Measurements from ENCODE around the gene NBAS.

NBAS gene

DNA sequence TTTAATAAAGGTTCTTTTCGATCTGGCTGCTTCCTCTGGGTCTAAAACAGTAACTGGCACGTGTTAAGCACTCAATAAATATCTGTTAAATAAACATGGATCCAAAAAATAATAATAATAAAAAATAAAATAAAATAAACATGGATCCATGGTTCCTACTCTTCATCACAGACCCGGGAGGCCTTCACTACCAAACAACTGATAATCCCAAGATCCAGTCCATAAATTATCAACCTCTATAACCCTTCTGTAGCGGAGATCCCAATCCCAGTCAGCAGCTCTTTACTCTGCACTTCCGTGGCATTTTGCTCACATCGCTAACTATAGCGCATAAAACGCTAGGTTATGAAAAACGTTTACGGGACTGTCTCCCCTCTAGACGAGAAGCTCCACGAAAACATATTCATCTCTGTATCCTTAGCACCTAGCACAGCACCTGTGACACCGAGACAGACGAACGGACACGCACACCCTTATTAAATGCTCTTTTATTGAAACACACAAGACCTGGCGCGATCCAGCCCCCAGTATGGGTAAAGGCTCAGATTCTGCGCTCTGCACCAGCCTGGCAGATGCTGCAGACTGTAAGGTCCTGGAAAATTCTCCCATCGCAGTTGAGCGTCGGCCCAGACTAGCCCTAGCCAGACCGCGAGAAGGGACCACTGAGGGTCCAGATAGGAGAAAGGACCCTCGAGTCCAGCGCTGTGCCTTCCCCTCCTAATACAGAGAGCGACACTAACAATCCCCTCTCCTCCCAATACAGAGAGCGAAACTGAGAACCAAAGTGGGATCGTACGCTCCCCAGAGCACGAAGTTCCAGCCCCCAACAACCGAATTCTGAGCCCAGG is 770 bp downstream of the NBAS start:
- Histone ChIP-seq H3K36me3 (ENCODE audit: control insufficient read depth, insufficient read depth, low read length) (no peaks in the 10 kb centered on the region), H3K27me3 (replicated peaks; ENCODE audit: control insufficient read depth, insufficient read depth, low read length) (no peaks in the 10 kb centered on the region), H3K4me3 (replicated peaks; ENCODE audit: low read depth, low read length) (peak overlapping the region; percentile 86)
- DNase-seq (ENCODE audit: extremely low read depth, insufficient read length): no peak
- TF ChIP-seq, protein P1, sequence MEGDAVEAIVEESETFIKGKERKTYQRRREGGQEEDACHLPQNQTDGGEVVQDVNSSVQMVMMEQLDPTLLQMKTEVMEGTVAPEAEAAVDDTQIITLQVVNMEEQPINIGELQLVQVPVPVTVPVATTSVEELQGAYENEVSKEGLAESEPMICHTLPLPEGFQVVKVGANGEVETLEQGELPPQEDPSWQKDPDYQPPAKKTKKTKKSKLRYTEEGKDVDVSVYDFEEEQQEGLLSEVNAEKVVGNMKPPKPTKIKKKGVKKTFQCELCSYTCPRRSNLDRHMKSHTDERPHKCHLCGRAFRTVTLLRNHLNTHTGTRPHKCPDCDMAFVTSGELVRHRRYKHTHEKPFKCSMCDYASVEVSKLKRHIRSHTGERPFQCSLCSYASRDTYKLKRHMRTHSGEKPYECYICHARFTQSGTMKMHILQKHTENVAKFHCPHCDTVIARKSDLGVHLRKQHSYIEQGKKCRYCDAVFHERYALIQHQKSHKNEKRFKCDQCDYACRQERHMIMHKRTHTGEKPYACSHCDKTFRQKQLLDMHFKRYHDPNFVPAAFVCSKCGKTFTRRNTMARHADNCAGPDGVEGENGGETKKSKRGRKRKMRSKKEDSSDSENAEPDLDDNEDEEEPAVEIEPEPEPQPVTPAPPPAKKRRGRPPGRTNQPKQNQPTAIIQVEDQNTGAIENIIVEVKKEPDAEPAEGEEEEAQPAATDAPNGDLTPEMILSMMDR (IDR thresholded peaks at IDR 0.05; ENCODE audit: insufficient read depth, low read length, poor library complexity, severe bottlenecking): no peak

DNA sequence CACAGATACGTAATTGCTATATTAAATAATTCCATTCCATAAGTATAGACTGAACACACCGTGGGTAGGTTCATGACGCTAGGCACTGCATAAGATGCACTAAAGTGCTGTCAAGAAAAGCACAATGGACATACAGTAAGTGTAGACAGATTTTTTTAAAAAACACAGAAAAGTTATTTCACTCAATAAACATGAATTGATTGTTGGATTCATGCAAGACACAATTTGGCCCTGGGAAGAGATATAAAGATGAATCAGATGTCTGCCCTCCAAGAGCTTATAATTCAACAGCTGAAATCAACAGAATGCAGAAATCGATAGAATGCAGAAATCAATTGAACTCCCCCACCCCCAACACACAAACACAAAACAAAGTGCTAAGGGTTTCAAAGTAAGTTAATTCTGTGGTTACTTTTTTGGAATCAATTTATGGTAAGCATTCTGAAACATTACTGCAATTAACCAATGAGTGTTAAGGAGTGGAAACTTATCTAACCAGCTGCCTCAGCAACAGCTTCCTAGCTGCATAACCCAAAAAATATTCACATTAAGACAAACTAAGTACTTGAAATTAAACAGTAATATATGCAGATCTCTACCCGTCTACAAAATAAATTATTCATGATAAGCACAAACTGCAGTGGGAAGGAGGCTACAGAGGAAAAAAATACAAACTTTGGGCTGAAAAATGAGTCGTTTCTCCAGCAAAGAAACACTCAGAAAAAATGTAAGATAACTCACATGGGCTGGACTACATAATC is 1.6 kb downstream of the NBAS start:
- TF ChIP-seq, protein P1 (IDR thresholded peaks at IDR 0.05; ENCODE audit: insufficient read depth, low read length, poor library complexity, severe bottlenecking): no peak
- Histone ChIP-seq H3K36me3 (ENCODE audit: control insufficient read depth, insufficient read depth, low read length) (no peaks in the 10 kb centered on the region), H3K27me3 (replicated peaks; ENCODE audit: control insufficient read depth, insufficient read depth, low read length) (no peaks in the 10 kb centered on the region), H3K4me3 (replicated peaks; ENCODE audit: low read depth, low read length) (peak overlapping the region; percentile 86)
- no peak for DNase-seq (ENCODE audit: extremely low read depth, insufficient read length)

DNA sequence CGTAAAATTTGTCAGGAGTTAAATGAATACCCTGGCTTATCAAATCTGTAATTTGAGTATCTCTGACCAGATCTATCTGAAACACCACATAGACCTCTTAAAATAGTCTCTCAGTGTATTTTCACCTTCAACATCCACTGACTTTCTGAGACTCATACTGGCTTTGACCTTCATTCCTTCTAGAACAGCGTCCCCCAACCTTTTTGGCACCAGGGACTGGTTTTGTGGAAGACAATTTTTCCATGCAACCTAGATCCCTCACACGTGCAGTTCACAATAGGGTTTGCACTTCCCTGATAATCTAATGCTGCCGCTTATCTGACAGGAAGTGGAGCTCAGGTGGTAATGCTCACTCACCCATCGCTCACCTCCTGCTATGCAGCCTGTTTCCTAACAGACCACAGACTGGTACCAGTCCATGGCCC is 3.2 kb downstream of the NBAS start:
- H3K27me3 ChIP-seq (replicated peaks; ENCODE audit: control insufficient read depth, insufficient read depth, low read length): no peaks in the 10 kb centered on the region
- no peak for DNase-seq (ENCODE audit: extremely low read depth, insufficient read length)
- H3K36me3 ChIP-seq (ENCODE audit: control insufficient read depth, insufficient read depth, low read length): no peaks in the 10 kb centered on the region
- no peak overlapping the region for H3K4me3 ChIP-seq (replicated peaks; ENCODE audit: low read depth, low read length)
- TF ChIP-seq, protein P1 (IDR thresholded peaks at IDR 0.05; ENCODE audit: insufficient read depth, low read length, poor library complexity, severe bottlenecking): no peak

DNA sequence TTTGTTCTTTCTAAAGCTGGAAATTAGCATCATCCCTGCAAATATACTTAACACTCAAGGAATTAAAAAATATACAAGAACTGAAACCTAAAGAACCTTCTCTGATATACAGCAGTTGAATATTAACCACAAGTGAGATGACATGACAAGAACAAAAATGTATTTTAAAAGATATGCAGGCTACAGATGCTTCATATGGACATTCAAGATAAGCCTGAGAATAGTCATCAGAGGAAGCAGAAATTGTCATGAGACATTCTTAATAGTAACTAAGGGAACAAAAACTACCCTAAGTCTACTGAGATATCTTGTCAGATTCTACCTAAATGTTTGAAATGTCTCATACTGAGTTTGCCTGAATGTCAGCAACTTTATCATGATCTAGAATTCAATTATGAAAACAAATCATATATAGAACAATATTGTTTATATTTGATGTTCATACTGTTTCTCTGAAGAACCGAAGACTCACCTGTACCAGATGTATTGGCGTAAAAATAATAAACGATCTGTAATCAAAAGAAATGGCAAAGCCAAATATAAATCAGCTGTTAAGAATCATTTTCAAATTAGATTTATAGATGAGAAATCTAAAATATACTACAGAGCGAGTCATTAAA is 4.7 kb downstream of the NBAS start:
- no peaks in the 10 kb centered on the region for H3K27me3 ChIP-seq (replicated peaks; ENCODE audit: control insufficient read depth, insufficient read depth, low read length)
- no peaks in the 10 kb centered on the region; the same call in 1 of the 2 replicates for H3K36me3 ChIP-seq (ENCODE audit: control insufficient read depth, insufficient read depth, low read length)
- DNase-seq (ENCODE audit: extremely low read depth, insufficient read length): no peak
- H3K4me3 ChIP-seq (replicated peaks; ENCODE audit: low read depth, low read length): no peak overlapping the region
- TF ChIP-seq, protein P1 (IDR thresholded peaks at IDR 0.05; ENCODE audit: insufficient read depth, low read length, poor library complexity, severe bottlenecking): no peak

DNA sequence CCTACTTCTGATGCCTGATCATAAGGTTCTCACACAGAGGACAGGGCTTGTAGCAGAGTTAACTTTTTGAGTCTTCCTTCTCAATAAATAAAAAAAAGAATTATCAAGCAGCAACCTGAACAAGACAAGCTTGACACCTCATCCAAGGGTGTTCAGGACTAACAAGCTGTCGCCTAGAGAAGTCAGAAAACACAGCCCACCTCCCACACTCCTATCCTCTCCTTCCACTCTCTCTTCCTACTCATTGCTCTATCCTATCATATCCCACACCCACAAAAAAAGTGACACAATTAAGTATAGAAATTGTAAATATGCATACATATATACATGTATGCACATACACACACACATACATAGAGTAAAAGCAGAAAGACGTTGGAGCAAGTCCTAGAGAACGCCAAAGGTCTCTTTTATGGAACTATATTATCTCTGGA is 5.4 kb downstream of the NBAS start:
- no peak for DNase-seq (ENCODE audit: extremely low read depth, insufficient read length)
- Histone ChIP-seq H3K36me3 (ENCODE audit: control insufficient read depth, insufficient read depth, low read length) (no peaks in the 10 kb centered on the region; the same call in 1 of the 2 replicates), H3K4me3 (replicated peaks; ENCODE audit: low read depth, low read length) (no peak overlapping the region), H3K27me3 (replicated peaks; ENCODE audit: control insufficient read depth, insufficient read depth, low read length) (no peaks in the 10 kb centered on the region)
- TF ChIP-seq, protein P1 (IDR thresholded peaks at IDR 0.05; ENCODE audit: insufficient read depth, low read length, poor library complexity, severe bottlenecking): no peak
